Heart left ventricle (tissue), 16 donors: ENCODE data around the gene N4BP3. TPM values are rescaled to one million over a fixed set of nuclear protein-coding genes. Genes with fewer than 3 reads are reported as not detected.

Experiments
- ATAC-seq, 4 donors: fragments of 200-7000 bp; cut with Tn5 transposase; one replicate each; pipeline ENCODE4 v1.9.1; 2020 to 2022; ENCODE audit warnings: moderate library complexity in 4 of 4, mild to moderate bottlenecking in 3 of 4, moderate number of reproducible peaks in 1 of 4
- DNase-seq, 5 donors: peaks; one replicate each; pipeline ENCODE4 v3.0.0-alpha.2; 2020
- H3K27ac ChIP-seq, 12 donors: fragments of 200-600 bp; sonication (generic) in 4 of 12; one replicate each; pipeline versions ENCODE4 v1.5.0 to v1.8.0; 2016 to 2022; ENCODE audit warnings: mild to moderate bottlenecking in 2 of 12
- H3K27me3 ChIP-seq, 9 donors: fragments of 200-600 bp; sonication (generic) in 2 of 9; one replicate each; pipeline versions ENCODE4 v1.5.1 to v1.8.0; 2016 to 2022; ENCODE audit warnings: mild to moderate bottlenecking in 3 of 9
- H3K36me3 ChIP-seq, 9 donors: fragments of 200-600 bp; sonication (generic) in 2 of 9; one replicate each; pipeline versions ENCODE4 v1.5.0 to v1.8.0; 2018 to 2022; ENCODE audit warnings: mild to moderate bottlenecking in 2 of 9
- H3K4me1 ChIP-seq, 12 donors: fragments of 200-600 bp; sonication (generic) in 4 of 12; one replicate each; pipeline versions ENCODE4 v1.5.0 to v1.8.0; 2016 to 2022; ENCODE audit warnings: mild to moderate bottlenecking in 3 of 12
- H3K4me3 ChIP-seq, 12 donors: fragments of 200-600 bp; sonication (generic) in 4 of 12; one replicate each; pipeline versions ENCODE4 v1.5.0 to v1.8.0; 2017 to 2022; ENCODE audit warnings: mild to moderate bottlenecking in 9 of 12, moderate library complexity in 4 of 12
- H3K9me3 ChIP-seq, 12 donors: fragments of 200-600 bp; sonication (generic) in 4 of 12; one replicate each; pipeline versions ENCODE4 v1.5.0 to v1.8.0; 2016 to 2022; ENCODE audit warnings: mild to moderate bottlenecking in 1 of 12
- CTCF ChIP-seq, 12 donors: fragments of 200-600 bp; sonication (generic) in 4 of 12; IDR thresholded peaks; one replicate each; pipeline versions ENCODE4 v1.5.0 to v1.8.0; 2018 to 2022; ENCODE audit warnings: antibody characterized with exemption in 12 of 12, mild to moderate bottlenecking in 5 of 12
- POLR2A ChIP-seq, 2 donors: fragments of 450-650 bp; IDR thresholded peaks; one replicate each; pipeline ENCODE4 v1.6.1; 2017; ENCODE audit warnings: antibody characterized with exemption in 2 of 2, mild to moderate bottlenecking in 2 of 2, moderate library complexity in 2 of 2
- WGBS, 4 donors: extraction: QIAGEN DNeasy Blood & Tissue Kit in 2 of 4; methylation state at CpG; one replicate each; pipeline versions ENCODE4 v1.1.5 to v1.1.7; 2013 to 2018; 5-methylcytosine and 5-hydroxymethylcytosine counted together
- intact Hi-C, 10 donors: fragments of 100-400 bp; cut with DNase I; formaldehyde crosslinking; loops; one replicate each; pipeline versions ENCODE4 v1.11.1 to v1.14.2; 2022
- polyA plus RNA-seq, 2 donors: library from polyadenylated mRNA; stranded (reverse); fragments of 200-250 nt; gene quantifications; one replicate each; pipeline ENCODE4 v1.2.3, GENCODE V29; 2013
- total RNA-seq, 9 donors: library from RNA; depleted of rRNA in 2 of 9; stranded (reverse); fragments of >200 nt in 2 of 9; fragmentation: NEBNext Ultra II Directional in 3 of 9; extraction: Animal tissue kit (Norgen Biotek cat#: 25700) in 3 of 9; gene quantifications; one replicate each; pipeline versions ENCODE4 v1.1.0 to v1.2.4, GENCODE V29; 2016 to 2023
- donor health status: ischemic (EF 13 %, LVEDD 7.1; RV severe dilation, severe dysfunction).
- donor health status: healthy with polysubstance abuse.
- donor health status: DM: no; HTN: yes; CAD: no.
- donor health status: DM: no; HTN: no; CAD: no.
- donor health status: ischemic (EF 25% LVEDD 6.9; RV normal size, moderate dysfunction).
- donor health status: ischemic (EF 25% LVEDD 5.7; RV mildly dilated, moderate dysfunction).
- donor health status: healthy.
- donor health status: DM: yes; HTN: yes; CAD: no.
- donor health status: ischemic (EF 35%, LVEDD 5.7; RV mildly dilated, moderate dysfunction).
- donor health status: nonischemic (EF 11% LVEDD 7.7; RV severe dilation, severe dysfunction).
- donor health status: DM: yes; HTN: yes; CAD: no.
- donor health status: PGD.
- donor health status: ischemic (EF 29% LVEDD 5.4; RV normal size, mild dysfunction).
- donor health status: nonischemic (EF 23%, LVEDD 6.1; RV moderate dilation, normal function).

Gene N4BP3
- total and polyA plus RNA-seq, 11 donors, result 1.9 to 6.6 (median 2.8) TPM

- peak overlapping the region in 10 of 12 donors; percentile 5 to 90 (median 35) for H3K27ac ChIP-seq
- H3K36me3 ChIP-seq, result no peaks in the 10 kb centered on the region
- H3K9me3 ChIP-seq, result peaks cover 0 to 5% (median 0%) of the 10 kb centered on the region in 12 donors
- intact Hi-C loops, result no loop called here
- WGBS, 4 donors, result 37 to 61% (median 47%) methylated on average over 8 to 12 of the region's 12 CpGs
- no peak for ATAC-seq
- DNase-seq, result peak in 1 of 5 donors; percentile 26
- H3K4me1 ChIP-seq, result peaks cover 0 to 54% (median 22%) of the 10 kb centered on the region in 12 donors
- TF ChIP-seq POLR2A (IDR thresholded peaks at IDR 0.05) (no peak), CTCF (IDR thresholded peaks at IDR 0.05) (no peak)
- H3K4me3 ChIP-seq, result peak overlapping the region in 11 of 12 donors; percentile 45 to 69 (median 62)
- H3K27me3 ChIP-seq, result peaks cover 5 to 47% (median 20%) of the 10 kb centered on the region in 9 donors
These were observed 1.9 kb downstream of the N4BP3 start for GRCh38 chr5:178115136-178115813.

- ATAC-seq (no peak), DNase-seq (peak in 1 of 5 donors; percentile 47)
- H3K9me3 ChIP-seq, result peaks cover 0 to 5% (median 0%) of the 10 kb centered on the region in 12 donors
- intact Hi-C loops, result no loop called here
- H3K27ac ChIP-seq, result peak overlapping the region in 9 of 12 donors; percentile 5 to 90 (median 30)
- TF ChIP-seq POLR2A (IDR thresholded peaks at IDR 0.05) (no peak), CTCF (IDR thresholded peaks at IDR 0.05) (no peak)
- H3K4me1 ChIP-seq, result peaks cover 0 to 59% (median 22%) of the 10 kb centered on the region in 12 donors
- WGBS, 4 donors, result 18 to 39% (median 36%) methylated on average over 5 to 7 of the region's 7 CpGs
- no peaks in the 10 kb centered on the region for H3K36me3 ChIP-seq
- H3K27me3 ChIP-seq, result peaks cover 5 to 47% (median 20%) of the 10 kb centered on the region in 9 donors
- peak overlapping the region in 7 of 12 donors; percentile 49 to 69 (median 63) for H3K4me3 ChIP-seq
These were observed 2.4 kb downstream of the N4BP3 start for GRCh38 chr5:178115814-178116142.

- Histone ChIP-seq H3K4me1 (peaks cover 0 to 64% (median 25%) of the 10 kb centered on the region in 12 donors), H3K27ac (peak overlapping the region in 10 of 12 donors; percentile 11 to 90 (median 55)), H3K9me3 (peaks cover 0 to 5% (median 0%) of the 10 kb centered on the region in 12 donors), H3K36me3 (no peaks in the 10 kb centered on the region), H3K4me3 (peak overlapping the region in 5 of 12 donors; percentile 58 to 69 (median 63)), H3K27me3 (peaks cover 5 to 47% (median 20%) of the 10 kb centered on the region in 9 donors)
- DNase-seq, result peak in 1 of 5 donors; percentile 56
- TF ChIP-seq POLR2A (IDR thresholded peaks at IDR 0.05) (no peak), CTCF (IDR thresholded peaks at IDR 0.05) (no peak)
- intact Hi-C loops, result no loop called here
- 20 to 30% (median 27%) methylated on average over 20 to 22 of the region's 22 CpGs for WGBS, 4 donors
- no peak for ATAC-seq
These were observed 3.0 kb downstream of the N4BP3 start for GRCh38 chr5:178116143-178116885.
